Epithelial cell of proximal tubule (primary cell): ENCODE measurements around the gene CDK5RAP3. TPM values are rescaled to one million over a fixed set of nuclear protein-coding genes. Genes with fewer than 3 reads are reported as not detected.

Experiments
- DNase-seq: peaks from one replicate; pipeline ENCODE4 v3.0.0-alpha.2; 2011; ENCODE audit warnings: low read depth
- H3K4me3 ChIP-seq: 2 replicates; pipeline ENCODE4 v1.5.1; 2011; ENCODE audit warnings: low read depth, mild to moderate bottlenecking, low read length
- CTCF ChIP-seq: conservative IDR thresholded peaks from 2 replicates; pipeline ENCODE4 v1.5.1; 2012; ENCODE audit warnings: low read depth, mild to moderate bottlenecking, low read length
- total RNA-seq: library from RNA; depleted of rRNA; stranded (reverse); fragments of >200 nt; gene quantifications from 2 replicates; pipeline ENCODE4 v1.2.3, GENCODE V29; 2015

CDK5RAP3 gene
- total RNA-seq, 1 donor from 2014 or later: 111 TPM

- no peak overlapping the region for H3K4me3 ChIP-seq
- TF ChIP-seq CTCF: no peak
- DNase-seq: no peak
Measured at GRCh38 chr17:48002916-48003416, 32.1 kb downstream of the CDK5RAP3 start.

GRCh38 chr17:48003417-48004151 lies 32.7 kb downstream of the CDK5RAP3 start:
- no peak overlapping the region for H3K4me3 ChIP-seq
- DNase-seq: no peak
- TF ChIP-seq CTCF: no peak

- TF ChIP-seq CTCF: no peak
- no peak overlapping the region for H3K4me3 ChIP-seq
Measured at GRCh38 chr17:48004983-48005382, 34.1 kb downstream of the CDK5RAP3 start.

GRCh38 chr17:48006936-48007709 lies 36.2 kb downstream of the CDK5RAP3 start:
- no peak for TF ChIP-seq CTCF
- DNase-seq: no peak

More at GRCh38 chr17:48004983-48005382, 34.1 kb downstream of the CDK5RAP3 start:
- DNase-seq: no peak

GRCh38 chr17:48010193-48010592 lies 39.3 kb downstream of the CDK5RAP3 start:
- no peak overlapping the region for H3K4me3 ChIP-seq
- DNase-seq: no peak
- no peak for TF ChIP-seq CTCF

More at GRCh38 chr17:48006936-48007709, 36.2 kb downstream of the CDK5RAP3 start:
- H3K4me3 ChIP-seq: no peak overlapping the region

GRCh38 chr17:48011405-48012150 lies 40.7 kb downstream of the CDK5RAP3 start:
- no peak for DNase-seq
- peak overlapping the region; percentile 52 for H3K4me3 ChIP-seq
- peak; percentile 61 for TF ChIP-seq CTCF
